ENCODE data around the gene GTF2IRD2.
"Not testable (repeated sequence)": the region's sequence is repeated elsewhere in the genome, so short reads cannot be mapped to it uniquely, and the experiment has no call there.

The GTF2IRD2 gene

GRCh38 chr7:74849853-74850252 is 1.6 kb downstream of the GTF2IRD2 start:
- H3K36me3 ChIP-seq (ENCODE audit: control insufficient read depth in 1 of 2, insufficient read depth in 2 of 2, low read length in 2 of 2); H3K4me1 ChIP-seq (ENCODE audit: control insufficient read depth in 1 of 2, insufficient read depth in 2 of 2, low read length in 2 of 2); H3K4me3 ChIP-seq (ENCODE audit: low read depth in 1 of 2, low read length in 2 of 2); H3K9ac ChIP-seq (ENCODE audit: low read depth in 1 of 2, low read length in 2 of 2); H3K27ac ChIP-seq (ENCODE audit: low read depth, low read length); H3K9me3 ChIP-seq (ENCODE audit: control insufficient read depth in 1 of 2, low read length in 2 of 2); H3K27me3 ChIP-seq (ENCODE audit: control insufficient read depth in 1 of 2, insufficient read depth in 2 of 2, low read length in 2 of 2): not testable (repeated sequence)

- not testable (repeated sequence) for H3K4me3 ChIP-seq (ENCODE audit: low read depth in 1 of 2, low read length in 2 of 2)
Observed at GRCh38 chr7:74830411-74830810, 21.0 kb downstream of the GTF2IRD2 start.

GRCh38 chr7:74829959-74830358 is 21.4 kb downstream of the GTF2IRD2 start:
- H3K9me3 ChIP-seq (ENCODE audit: control insufficient read depth in 1 of 2, low read length in 2 of 2); H3K36me3 ChIP-seq (ENCODE audit: control insufficient read depth in 1 of 2, insufficient read depth in 2 of 2, low read length in 2 of 2); H3K4me1 ChIP-seq (ENCODE audit: control insufficient read depth in 1 of 2, insufficient read depth in 2 of 2, low read length in 2 of 2); H3K27me3 ChIP-seq (ENCODE audit: control insufficient read depth in 1 of 2, insufficient read depth in 2 of 2, low read length in 2 of 2); H3K9ac ChIP-seq (ENCODE audit: low read depth in 1 of 2, low read length in 2 of 2); H3K4me3 ChIP-seq (ENCODE audit: low read depth in 1 of 2, low read length in 2 of 2); H3K27ac ChIP-seq (ENCODE audit: low read depth, low read length): not testable (repeated sequence)

More at GRCh38 chr7:74830411-74830810, 21.0 kb downstream of the GTF2IRD2 start:
- not testable (repeated sequence) for H3K9ac ChIP-seq (ENCODE audit: low read depth in 1 of 2, low read length in 2 of 2); H3K4me1 ChIP-seq (ENCODE audit: control insufficient read depth in 1 of 2, insufficient read depth in 2 of 2, low read length in 2 of 2); H3K9me3 ChIP-seq (ENCODE audit: control insufficient read depth in 1 of 2, low read length in 2 of 2); H3K27me3 ChIP-seq (ENCODE audit: control insufficient read depth in 1 of 2, insufficient read depth in 2 of 2, low read length in 2 of 2); H3K36me3 ChIP-seq (ENCODE audit: control insufficient read depth in 1 of 2, insufficient read depth in 2 of 2, low read length in 2 of 2); H3K27ac ChIP-seq (ENCODE audit: low read depth, low read length)

- H3K36me3 ChIP-seq (ENCODE audit: control insufficient read depth in 1 of 2, insufficient read depth in 2 of 2, low read length in 2 of 2); H3K9ac ChIP-seq (ENCODE audit: low read depth in 1 of 2, low read length in 2 of 2); H3K4me3 ChIP-seq (ENCODE audit: low read depth in 1 of 2, low read length in 2 of 2); H3K27ac ChIP-seq (ENCODE audit: low read depth, low read length); H3K9me3 ChIP-seq (ENCODE audit: control insufficient read depth in 1 of 2, low read length in 2 of 2); H3K4me1 ChIP-seq (ENCODE audit: control insufficient read depth in 1 of 2, insufficient read depth in 2 of 2, low read length in 2 of 2); H3K27me3 ChIP-seq (ENCODE audit: control insufficient read depth in 1 of 2, insufficient read depth in 2 of 2, low read length in 2 of 2): not testable (repeated sequence)
Observed at GRCh38 chr7:74821259-74821658, 30.1 kb downstream of the GTF2IRD2 start.

- H3K4me3 ChIP-seq (ENCODE audit: low read depth in 1 of 2, low read length in 2 of 2); H3K27ac ChIP-seq (ENCODE audit: low read depth, low read length); H3K4me1 ChIP-seq (ENCODE audit: control insufficient read depth in 1 of 2, insufficient read depth in 2 of 2, low read length in 2 of 2); H3K27me3 ChIP-seq (ENCODE audit: control insufficient read depth in 1 of 2, insufficient read depth in 2 of 2, low read length in 2 of 2); H3K9me3 ChIP-seq (ENCODE audit: control insufficient read depth in 1 of 2, low read length in 2 of 2); H3K9ac ChIP-seq (ENCODE audit: low read depth in 1 of 2, low read length in 2 of 2); H3K36me3 ChIP-seq (ENCODE audit: control insufficient read depth in 1 of 2, insufficient read depth in 2 of 2, low read length in 2 of 2): not testable (repeated sequence)
Observed at GRCh38 chr7:74820146-74820805, 31.1 kb downstream of the GTF2IRD2 start.

- H3K9ac ChIP-seq (ENCODE audit: low read depth in 1 of 2, low read length in 2 of 2); H3K4me1 ChIP-seq (ENCODE audit: control insufficient read depth in 1 of 2, insufficient read depth in 2 of 2, low read length in 2 of 2); H3K27ac ChIP-seq (ENCODE audit: low read depth, low read length); H3K9me3 ChIP-seq (ENCODE audit: control insufficient read depth in 1 of 2, low read length in 2 of 2); H3K36me3 ChIP-seq (ENCODE audit: control insufficient read depth in 1 of 2, insufficient read depth in 2 of 2, low read length in 2 of 2); H3K4me3 ChIP-seq (ENCODE audit: low read depth in 1 of 2, low read length in 2 of 2); H3K27me3 ChIP-seq (ENCODE audit: control insufficient read depth in 1 of 2, insufficient read depth in 2 of 2, low read length in 2 of 2): not testable (repeated sequence)
Observed at GRCh38 chr7:74815882-74816281, 35.5 kb downstream of the GTF2IRD2 start.

- not testable (repeated sequence) for H3K27me3 ChIP-seq (ENCODE audit: control insufficient read depth in 1 of 2, insufficient read depth in 2 of 2, low read length in 2 of 2); H3K9me3 ChIP-seq (ENCODE audit: control insufficient read depth in 1 of 2, low read length in 2 of 2); H3K36me3 ChIP-seq (ENCODE audit: control insufficient read depth in 1 of 2, insufficient read depth in 2 of 2, low read length in 2 of 2); H3K4me1 ChIP-seq (ENCODE audit: control insufficient read depth in 1 of 2, insufficient read depth in 2 of 2, low read length in 2 of 2); H3K27ac ChIP-seq (ENCODE audit: low read depth, low read length); H3K9ac ChIP-seq (ENCODE audit: low read depth in 1 of 2, low read length in 2 of 2); H3K4me3 ChIP-seq (ENCODE audit: low read depth in 1 of 2, low read length in 2 of 2)
Observed at GRCh38 chr7:74798644-74799043, 52.8 kb downstream of the GTF2IRD2 start.

- not testable (repeated sequence) for H3K4me3 ChIP-seq (ENCODE audit: low read depth in 1 of 2, low read length in 2 of 2); H3K9me3 ChIP-seq (ENCODE audit: control insufficient read depth in 1 of 2, low read length in 2 of 2); H3K9ac ChIP-seq (ENCODE audit: low read depth in 1 of 2, low read length in 2 of 2); H3K36me3 ChIP-seq (ENCODE audit: control insufficient read depth in 1 of 2, insufficient read depth in 2 of 2, low read length in 2 of 2); H3K4me1 ChIP-seq (ENCODE audit: control insufficient read depth in 1 of 2, insufficient read depth in 2 of 2, low read length in 2 of 2); H3K27me3 ChIP-seq (ENCODE audit: control insufficient read depth in 1 of 2, insufficient read depth in 2 of 2, low read length in 2 of 2); H3K27ac ChIP-seq (ENCODE audit: low read depth, low read length)
Observed at GRCh38 chr7:74797848-74798622, 53.4 kb downstream of the GTF2IRD2 start.

GRCh38 chr7:74789200-74789736 is 62.1 kb downstream of the GTF2IRD2 start:
- H3K9me3 ChIP-seq (ENCODE audit: control insufficient read depth in 1 of 2, low read length in 2 of 2); H3K4me3 ChIP-seq (ENCODE audit: low read depth in 1 of 2, low read length in 2 of 2); H3K9ac ChIP-seq (ENCODE audit: low read depth in 1 of 2, low read length in 2 of 2): not testable (repeated sequence)

GRCh38 chr7:74788369-74789150 is 62.8 kb downstream of the GTF2IRD2 start:
- H3K27ac ChIP-seq (ENCODE audit: low read depth, low read length); H3K9ac ChIP-seq (ENCODE audit: low read depth in 1 of 2, low read length in 2 of 2); H3K4me1 ChIP-seq (ENCODE audit: control insufficient read depth in 1 of 2, insufficient read depth in 2 of 2, low read length in 2 of 2); H3K36me3 ChIP-seq (ENCODE audit: control insufficient read depth in 1 of 2, insufficient read depth in 2 of 2, low read length in 2 of 2); H3K9me3 ChIP-seq (ENCODE audit: control insufficient read depth in 1 of 2, low read length in 2 of 2); H3K4me3 ChIP-seq (ENCODE audit: low read depth in 1 of 2, low read length in 2 of 2); H3K27me3 ChIP-seq (ENCODE audit: control insufficient read depth in 1 of 2, insufficient read depth in 2 of 2, low read length in 2 of 2): not testable (repeated sequence)

More at GRCh38 chr7:74789200-74789736, 62.1 kb downstream of the GTF2IRD2 start:
- not testable (repeated sequence) for H3K27ac ChIP-seq (ENCODE audit: low read depth, low read length); H3K4me1 ChIP-seq (ENCODE audit: control insufficient read depth in 1 of 2, insufficient read depth in 2 of 2, low read length in 2 of 2); H3K27me3 ChIP-seq (ENCODE audit: control insufficient read depth in 1 of 2, insufficient read depth in 2 of 2, low read length in 2 of 2); H3K36me3 ChIP-seq (ENCODE audit: control insufficient read depth in 1 of 2, insufficient read depth in 2 of 2, low read length in 2 of 2)

Measured in duodenal mucosa (tissue), 2 donors.